ENCODE results near the gene DDAH2.

The DDAH2 gene, protein sequence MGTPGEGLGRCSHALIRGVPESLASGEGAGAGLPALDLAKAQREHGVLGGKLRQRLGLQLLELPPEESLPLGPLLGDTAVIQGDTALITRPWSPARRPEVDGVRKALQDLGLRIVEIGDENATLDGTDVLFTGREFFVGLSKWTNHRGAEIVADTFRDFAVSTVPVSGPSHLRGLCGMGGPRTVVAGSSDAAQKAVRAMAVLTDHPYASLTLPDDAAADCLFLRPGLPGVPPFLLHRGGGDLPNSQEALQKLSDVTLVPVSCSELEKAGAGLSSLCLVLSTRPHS

DNA sequence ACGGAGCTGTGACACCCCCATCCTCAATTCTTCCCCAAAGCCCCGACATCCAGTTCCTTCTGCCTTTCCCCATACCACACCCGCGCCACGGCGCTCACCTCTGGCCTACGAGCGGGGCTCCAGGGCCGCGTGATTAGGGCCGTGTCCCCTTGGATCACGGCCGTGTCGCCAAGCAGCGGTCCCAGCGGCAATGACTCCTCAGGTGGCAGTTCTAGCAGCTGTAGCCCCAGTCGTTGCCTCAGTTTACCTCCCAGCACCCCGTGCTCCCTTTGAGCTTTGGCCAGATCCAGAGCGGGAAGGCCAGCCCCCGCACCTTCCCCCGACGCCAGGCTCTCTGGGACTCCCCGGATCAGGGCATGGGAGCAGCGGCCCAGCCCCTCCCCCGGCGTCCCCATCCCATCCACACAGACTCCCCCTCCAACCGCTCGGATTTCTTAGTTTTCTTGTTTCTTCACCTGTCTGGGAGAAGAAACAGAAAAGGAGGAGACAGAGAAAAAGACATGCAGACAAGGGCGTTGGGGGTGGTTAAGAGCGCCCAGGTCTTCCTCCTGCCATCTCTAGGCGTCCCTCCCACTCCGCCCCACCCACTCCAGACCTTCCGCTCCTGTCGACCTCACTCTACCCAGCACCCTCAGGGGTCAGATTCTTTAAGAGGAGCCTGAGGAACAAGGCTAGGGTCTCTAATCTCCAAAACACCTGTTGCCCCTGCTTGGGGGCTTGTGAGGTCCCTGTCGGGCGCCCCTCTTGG lies at the start of gene DDAH2:
Gene DDAH2 (minus strand): TSS at position 533 of the 748 bp plus-strand sequence. CDS start 138 bp downstream, at position 395.
- no peak for DNase-seq

DNA sequence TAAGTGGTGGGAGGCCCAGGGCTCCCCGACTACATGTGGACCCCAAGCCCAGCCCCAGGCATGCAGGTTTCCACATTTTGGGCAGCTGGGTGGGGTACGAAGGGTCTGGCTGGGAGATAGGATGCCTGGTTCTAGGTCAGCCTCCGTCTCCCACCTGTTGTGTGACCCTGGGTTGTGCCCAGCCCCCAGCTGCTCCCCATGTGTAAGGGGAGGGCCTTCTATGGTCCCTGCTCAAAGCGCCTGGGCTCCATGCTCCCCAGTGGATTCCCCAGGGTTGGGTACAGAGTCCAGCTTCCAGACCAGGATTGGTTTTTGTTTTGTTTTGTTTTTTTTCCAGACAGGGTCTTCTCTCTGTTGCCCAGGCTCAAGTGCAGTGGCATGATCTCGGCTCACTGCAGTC lies 49.1 kb upstream of the DDAH2 start:
- DNase-seq = no peak

DNA sequence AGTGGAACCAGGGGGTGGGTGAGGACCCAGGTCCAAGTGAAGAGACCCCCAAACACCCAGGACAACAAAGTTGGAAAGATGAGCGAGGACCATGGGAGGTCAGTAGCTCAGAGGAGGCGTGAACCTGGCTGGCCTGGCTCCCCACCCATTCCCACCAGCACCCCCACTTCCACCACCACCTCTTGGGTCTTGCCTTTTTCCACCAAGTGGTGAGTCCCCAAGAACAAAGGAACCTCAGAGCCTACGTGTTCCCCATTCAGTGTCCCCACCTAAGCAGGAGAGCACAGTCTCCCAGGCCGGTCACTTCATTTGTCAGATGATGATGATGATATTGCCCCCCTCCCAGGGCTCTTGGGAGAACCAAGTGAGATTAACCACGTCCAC lies 48.6 kb upstream of the DDAH2 start:
- DNase-seq = no peak

DNA sequence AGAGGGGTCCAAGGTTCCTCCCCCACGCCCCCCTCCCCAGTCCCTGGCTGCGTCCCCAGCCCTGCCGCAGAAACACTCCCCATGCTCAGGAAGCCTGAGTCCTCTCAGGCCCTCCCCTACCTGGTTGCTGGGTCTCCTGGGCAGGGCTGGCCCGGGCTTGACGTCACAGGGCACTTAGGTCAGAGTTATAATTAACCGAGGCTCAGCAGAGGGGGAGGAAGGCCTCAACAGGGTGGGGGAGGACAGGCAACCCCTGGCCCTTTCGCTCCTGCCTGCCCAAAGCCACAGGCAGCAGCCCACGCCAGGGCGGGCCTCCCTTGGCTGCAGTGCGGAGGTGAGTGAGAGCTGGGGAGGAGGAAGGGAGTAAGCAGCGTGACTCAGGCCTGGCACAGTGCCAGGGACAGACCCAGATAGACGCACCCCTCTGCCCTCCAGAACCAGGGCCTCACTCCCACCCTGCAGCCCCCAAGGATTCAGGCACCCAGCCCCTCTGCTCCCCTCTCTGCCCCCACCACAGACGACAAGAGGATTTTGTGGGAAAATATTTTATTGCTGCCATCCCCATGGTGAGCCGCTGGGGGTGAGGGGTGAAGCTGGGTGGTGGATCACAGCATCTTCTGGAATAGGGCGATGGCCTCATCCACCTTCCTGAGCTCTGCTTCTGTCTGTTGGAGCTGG lies 48.0 kb upstream of the DDAH2 start, which contains the start of gene VWA7:
Gene VWA7 (minus strand): TSS at position 340 of the 678 bp plus-strand sequence. CDS start 549 bp downstream, outside the sequence.
- DNase-seq = peak; percentile 79

DNA sequence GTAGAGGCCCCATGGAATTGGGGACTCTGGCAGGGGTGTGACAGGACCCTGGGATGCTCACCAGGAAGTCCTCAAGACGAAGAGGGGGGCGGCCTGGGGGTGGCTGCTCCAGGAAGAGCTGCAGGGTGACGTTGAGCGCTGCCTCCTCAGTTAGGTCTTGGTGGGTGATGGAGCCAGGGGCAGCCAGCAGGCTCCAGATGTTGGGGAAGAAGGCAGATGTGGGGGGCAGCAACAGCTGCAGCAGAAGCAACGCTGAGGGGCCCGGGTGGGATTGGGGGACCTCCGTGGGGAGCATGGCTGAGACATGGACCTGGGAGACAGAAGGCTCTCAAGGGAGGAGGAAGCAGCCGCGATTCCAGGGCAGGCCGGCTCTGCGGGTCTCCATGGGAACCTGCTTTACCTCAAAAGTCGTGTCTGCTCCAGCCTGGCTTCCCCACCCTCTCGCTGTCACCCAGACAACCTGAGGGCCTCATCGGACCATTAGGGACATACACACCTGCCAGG lies 47.4 kb upstream of the DDAH2 start:
- no peak for DNase-seq

DNA sequence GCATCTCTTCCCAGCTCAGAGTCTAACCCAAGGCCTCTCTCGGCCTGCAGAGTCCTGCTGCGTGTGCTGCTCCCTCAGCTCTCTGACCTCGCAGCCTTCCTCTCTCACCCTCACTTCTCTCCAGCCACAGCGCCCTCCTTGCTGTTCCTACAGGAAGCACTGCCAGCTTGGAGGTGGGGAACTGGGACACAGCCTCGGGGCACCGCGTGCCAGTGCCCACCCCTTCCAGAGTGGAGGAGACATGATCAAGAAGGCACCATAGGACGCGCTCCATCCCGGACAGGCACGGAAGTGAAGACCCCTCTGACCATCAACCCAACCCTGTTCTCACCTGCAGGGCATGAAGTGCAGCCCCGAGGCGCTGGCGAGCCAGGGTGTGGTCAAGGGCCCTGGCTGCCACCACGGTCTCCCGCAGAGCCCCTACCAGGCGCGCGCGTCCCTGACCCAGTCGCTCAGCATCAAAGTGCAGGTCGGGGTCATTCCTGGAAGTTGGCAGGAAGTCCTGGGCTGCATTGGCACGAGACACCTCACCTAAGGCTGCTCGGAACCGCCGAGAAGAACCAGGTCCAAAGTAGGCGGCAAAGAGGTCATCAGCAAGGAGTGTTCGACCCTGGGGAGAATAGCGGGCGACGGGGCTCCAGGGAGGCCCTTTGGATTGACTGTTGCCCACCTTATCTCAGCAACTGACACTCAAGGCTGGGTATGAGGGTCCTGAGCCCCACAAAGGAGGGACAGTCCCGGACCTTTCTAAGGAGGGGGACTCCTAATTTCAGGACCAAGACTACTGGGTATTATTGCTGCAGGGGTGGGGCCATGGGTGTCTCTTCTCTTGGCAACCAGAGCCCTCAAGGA lies 46.8 kb upstream of the DDAH2 start:
- DNase-seq = no peak

DNA sequence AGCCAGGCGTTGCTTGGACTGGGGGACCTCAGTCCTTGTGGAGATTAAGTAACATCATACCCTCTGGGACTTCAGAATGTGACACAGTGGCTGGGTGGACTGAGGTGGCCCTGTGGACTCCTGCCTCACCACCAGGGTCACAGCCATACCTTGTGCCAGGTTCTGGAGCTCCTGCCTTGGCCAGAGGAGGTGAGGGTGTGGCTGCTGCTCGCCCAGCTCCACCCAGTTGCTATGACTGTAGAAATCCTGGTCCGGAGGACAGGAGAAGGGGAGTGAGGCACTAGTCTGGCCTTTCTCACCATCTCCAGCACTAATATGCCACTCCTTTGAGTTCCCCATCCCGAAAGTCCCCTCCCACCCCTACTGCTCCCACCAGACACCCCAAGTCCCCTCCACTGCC lies 46.1 kb upstream of the DDAH2 start:
- no peak for DNase-seq

DNA sequence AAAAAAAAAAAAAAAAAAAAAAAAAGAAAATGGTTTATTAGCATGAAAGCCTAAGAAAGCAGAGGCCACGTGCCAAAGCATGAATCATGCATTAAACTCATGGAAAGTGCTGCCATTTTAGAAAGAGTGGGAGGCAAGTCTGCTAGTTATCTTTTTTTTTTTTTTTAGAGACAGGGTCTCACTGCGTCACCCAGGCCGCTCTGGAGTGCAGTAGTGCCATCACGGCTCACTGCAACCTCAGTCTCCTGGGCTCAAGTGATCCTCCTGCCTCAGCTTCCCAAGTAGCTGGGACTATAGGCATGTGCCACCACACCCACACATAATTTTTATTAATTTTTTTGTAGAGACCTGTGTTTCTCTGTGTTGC lies 42.9 kb upstream of the DDAH2 start:
- DNase-seq = peak; percentile 47

DNA sequence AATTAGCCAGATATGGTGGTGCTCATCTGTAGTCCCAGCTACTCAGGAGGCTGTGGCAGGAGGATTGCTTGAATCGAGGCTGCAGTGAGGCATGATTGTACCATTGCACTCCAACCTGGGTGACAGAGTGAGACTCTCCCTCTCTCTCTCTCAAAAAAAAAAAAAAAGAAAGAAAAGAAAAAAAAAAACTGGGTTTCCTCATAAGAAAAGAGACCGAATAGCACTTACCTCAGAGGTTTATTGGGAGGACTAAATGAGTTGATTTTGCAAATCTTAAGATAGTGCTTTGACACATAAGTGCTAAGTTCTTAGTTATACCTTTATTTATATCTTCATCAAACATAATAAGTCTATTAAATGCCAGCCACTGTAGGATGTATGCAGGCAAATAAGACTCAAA lies 41.8 kb upstream of the DDAH2 start:
- no peak for DNase-seq

DNA sequence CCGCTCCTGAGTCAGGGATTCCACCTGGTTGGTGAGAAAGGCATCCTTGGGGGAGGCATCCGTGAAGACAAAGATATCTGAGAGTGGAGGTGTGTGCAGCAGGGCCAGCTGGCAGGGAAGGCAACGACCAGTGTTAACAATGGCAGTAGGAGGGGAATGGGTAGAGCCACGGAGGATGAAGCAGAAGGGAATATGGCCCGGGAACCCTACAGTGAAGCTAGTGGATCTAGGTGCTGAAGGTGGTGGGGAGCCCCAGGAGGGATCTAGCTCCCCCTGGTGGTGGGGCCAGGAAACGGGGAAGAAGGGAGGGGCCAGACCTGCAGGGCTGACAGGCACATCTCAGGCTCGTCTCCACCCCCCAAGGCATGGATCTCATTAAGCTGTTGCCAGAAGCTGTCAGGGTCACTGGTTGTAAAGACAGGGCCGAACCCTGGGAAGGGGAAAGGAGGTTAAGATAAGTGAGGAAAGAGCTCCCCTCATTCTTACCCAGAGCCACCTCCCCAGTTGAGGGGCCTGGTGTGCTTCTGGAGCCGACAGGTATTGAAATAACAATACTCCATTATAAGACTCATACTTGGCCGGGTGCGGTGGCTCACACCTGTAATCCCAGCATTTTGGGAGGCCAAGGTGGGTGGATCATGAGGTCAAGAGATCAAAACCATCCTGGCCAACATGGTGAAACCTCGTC lies 40.7 kb upstream of the DDAH2 start:
- peak; percentile 78 for DNase-seq

DNA sequence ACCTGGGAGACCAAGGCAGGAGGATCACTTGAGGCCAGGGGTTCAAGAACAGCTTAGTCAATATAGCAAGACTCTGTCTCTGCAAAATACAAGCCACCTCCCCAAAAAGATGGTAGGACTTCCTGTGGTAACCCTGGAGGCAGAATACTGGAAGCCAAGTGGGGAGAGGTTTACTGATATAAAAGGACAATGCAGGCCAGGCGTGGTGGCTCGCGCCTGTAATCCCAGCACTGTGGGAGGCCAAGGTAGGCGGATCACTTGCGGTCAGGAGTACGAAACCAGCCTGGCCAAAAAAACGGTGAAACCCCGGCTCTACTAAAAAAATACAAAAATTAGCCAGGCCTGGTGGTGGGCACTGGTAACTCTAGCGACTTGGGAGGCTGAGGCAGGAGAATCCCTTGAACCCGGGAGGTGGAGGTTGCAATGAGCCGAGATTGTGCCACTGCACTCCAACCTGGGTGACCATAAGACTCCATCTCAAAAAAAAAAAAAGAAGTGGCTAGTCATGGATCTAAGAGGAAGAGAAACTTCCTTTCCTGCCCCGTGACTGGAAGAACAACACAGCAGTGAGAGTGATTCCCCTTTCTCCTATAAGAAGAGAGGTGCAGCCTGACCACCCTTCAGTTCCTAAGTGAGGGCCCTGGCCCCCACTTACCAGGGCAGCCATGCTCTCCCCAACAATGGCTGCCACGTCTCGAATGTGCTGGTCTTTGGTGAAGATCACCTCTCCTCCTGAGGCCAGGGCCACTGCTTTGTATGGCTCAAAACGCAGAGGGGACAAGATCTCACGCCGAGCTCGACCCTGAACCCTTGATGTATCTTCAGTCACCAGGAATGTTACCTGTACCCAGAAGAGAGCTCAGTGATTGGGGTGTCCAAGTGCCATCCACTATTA lies 39.5 kb upstream of the DDAH2 start:
- DNase-seq = no peak

DNA sequence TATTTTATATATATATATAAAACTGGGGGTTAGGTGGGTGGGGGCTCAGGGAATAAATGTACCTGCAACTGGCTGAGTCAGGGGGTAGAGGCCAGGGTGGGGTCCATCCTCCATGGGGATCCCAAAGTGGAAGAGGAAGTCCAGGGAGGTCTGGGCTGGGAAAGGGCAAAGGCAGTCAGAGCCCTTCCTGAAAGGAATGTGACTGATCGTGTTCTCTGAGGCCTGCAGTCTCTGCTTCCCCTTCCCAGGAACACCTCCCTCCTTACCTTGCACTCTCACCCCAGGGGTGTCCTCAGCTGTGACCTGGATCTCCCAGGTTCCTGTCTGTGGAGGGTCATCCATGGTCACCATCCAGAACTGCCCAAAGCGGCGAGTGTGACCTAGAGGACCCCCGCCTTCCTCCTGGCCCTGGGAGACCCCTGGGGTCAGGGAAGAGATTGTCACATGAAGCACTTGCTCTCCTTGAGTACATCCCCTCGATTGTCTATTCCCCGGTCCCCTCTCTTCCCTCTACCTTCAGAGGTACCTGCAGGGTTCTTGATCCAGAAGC lies 38.1 kb upstream of the DDAH2 start:
- no peak for DNase-seq

DNA sequence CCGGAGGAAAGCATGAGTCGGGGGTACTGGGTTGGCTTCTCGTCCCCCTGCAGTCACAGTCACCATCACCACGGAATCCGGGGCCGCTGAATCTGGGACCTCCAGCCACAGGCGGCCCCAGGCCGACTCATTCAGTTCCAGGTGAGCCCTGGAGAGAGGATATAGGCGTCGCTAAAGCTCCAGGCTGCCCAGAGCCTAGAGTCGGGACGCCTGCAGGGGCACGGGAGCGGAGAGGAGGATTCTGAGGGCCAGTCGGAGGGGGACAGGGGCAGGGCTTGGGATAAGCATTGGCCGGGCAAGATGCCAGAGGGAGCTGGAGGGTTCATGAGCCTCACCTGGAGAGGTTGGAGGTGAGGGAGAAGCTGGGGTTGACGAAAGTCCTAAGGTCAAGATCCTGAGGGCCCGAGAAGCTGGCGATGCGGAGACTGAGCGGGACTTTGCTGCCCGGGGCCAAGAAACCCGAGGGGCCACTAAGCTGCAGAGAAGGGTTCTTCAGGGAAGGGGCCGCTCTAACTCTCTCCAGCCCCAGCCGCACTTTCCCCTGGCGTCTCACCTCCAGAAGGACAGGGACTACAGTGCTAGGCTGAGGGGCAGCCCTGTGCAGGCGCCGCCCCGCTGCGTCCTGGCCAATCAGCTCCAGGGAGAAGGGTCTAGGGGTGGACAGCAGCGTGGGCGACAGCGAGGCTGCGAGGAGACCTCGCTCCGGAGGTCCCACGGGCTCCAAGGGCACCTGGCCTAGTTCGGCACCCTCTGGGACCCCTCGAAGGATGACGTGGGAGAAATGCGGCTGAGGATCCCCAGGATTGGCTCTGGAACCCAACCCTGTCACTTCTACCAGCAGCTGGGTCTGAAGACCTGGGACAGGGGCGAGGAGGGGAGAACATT lies 37.1 kb upstream of the DDAH2 start:
- DNase-seq = no peak

DNA sequence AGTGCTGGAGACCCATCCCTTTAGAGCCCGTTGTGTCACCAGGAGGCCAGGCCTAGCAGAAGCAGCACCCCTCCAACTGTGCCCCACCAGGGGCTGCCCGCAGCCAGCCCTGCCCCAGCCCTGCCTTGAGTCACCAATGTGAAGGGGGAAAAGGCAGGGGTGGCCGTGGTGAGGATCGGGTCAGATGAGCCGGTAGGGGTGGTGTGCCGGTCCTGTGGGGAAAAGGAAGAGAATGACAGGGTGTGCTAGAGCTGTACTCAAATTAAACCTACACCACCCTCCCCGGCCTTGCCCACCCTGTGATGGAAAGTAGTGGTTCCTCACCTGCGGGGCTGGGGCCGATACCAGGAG lies 36.4 kb upstream of the DDAH2 start:
- DNase-seq = no peak

DNA sequence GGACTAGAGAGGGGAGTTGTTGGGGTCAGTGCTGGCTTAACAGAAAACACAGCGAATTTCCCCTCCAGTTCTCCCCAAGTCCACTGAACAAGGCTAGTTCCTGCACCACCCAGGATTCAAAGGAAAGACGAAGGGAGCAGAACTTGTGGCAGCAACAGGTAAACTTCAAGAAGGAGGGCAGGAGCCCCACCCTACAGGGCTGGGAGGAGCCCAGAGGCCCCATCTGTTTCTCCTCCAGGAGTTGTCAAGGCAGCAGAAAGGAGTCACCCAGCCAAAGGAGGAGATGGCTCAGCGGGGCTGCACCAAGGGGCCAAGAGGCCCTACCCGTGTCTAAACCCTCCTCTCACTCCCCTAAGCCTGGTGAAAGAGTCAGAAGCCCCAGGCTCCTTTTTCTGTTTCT lies 35.1 kb upstream of the DDAH2 start:
- DNase-seq = no peak

DNA sequence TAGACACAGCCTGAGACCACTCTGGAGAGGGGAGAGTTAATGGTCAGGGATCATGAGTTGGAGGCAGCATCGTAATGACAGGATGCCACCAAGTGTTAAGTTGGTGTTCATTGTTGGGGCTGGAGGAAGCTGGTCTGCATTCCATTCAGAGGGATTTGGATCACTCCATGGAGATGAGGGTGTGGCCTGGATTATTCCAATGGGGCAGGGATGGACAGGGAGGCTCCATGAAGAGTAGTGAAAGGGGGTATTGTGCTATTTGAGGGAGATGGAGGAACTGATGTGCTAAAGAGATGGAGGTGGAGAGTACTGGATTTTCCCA lies 34.5 kb upstream of the DDAH2 start:
- DNase-seq = no peak

DNA sequence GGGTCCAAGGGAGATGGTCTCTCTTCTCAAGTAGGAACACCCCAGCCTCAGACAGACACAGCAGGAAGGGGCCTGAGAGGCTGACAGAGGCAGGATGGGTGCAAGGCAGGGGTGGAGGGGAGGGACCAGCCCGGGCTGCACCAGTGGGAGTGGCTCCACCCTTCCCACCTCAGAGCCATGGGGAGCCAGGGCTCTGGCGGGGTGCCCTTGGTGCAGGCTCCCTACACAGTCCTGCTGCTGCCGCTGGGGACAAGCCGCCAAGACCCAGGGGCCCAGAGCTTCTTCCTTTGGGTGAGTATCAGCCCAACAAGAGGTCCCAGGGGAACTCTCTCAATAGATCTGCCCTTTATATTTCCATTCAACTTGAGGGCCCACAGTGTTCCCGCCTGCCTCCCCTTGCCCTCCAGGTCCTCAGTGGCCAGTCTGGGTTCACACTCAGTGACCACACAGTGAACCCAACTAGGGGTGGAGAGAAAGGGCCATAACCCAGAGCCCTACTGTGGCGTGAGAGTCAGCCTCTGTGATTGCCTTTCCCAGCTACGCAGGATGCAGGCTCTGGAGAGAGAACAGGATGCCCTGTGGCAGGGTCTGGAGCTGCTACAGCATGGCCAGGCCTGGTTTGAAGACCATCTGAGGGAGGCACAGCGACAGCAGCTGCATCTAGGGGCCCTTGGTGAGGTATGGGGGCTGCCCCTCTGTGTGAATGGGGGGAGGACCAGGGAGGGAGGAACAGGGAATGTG lies 33.9 kb upstream of the DDAH2 start:
- no peak for DNase-seq

DNA sequence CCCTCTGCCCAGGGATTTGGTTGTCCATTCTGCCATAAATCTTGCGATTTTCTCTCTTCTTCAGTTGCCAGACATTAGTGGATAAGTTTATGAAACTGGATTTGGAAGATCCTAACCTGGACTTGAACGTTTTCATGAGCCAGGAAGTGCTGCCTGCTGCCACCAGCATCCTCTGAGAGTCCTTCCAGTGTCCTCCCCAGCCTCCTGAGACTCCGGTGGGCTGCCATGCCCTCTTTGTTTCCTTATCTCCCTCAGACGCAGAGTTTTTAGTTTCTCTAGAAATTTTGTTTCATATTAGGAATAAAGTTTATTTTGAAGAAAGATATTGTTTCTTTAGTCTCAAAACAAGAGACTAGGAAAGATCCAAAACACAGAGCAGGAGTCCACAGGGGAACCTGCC lies 33.3 kb upstream of the DDAH2 start, which contains the start of gene SAPCD1:
Gene SAPCD1 (plus strand): TSS at position 301 of the 400 bp plus-strand sequence. CDS start 399 bp downstream, outside the sequence.
- no peak for DNase-seq

DNA sequence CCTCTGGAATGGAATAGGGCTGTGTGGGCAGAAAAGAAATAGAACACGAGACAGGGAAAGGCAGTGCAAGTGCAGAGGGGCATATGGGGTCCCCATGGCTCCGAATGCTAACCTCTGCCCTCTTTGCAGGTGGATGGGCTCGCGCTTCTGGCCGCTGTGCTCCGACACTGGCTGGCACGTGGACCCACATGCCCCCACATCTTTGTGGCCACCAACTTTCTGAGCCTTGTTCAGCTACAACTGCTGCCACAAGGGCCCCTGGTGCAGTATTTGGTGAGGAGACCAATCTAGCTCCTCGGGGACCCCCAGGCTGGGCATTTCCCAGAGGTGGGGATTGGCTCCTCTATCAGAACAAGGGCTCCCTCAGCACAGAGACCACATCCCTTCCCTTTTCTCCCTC lies 32.2 kb upstream of the DDAH2 start:
- no peak for DNase-seq

Data from activated CD8-positive, alpha-beta memory T cell treated with anti-CD3 and anti-CD28 coated beads, Interleukin-2, amount 50 U/mL, for 4 hours (primary cell).